ENCODE results near the gene KPNA1.

GRCh38 chr3:122530164-122530563, 15.4 kb upstream of the KPNA1 start:
- TF ChIP-seq NANOG (IDR thresholded peaks at IDR 0.05; ENCODE audit: borderline replicate concordance) (no peak), REST (IDR thresholded peaks at IDR 0.05; ENCODE audit: unreplicated experiment) (no peak), CTCF (conservative IDR thresholded peaks at IDR 0.05; ENCODE audit: low read depth in 2 of 2) (no peak), POLR2AphosphoS5 (IDR thresholded peaks at IDR 0.05; ENCODE audit: low read depth) (no peak), EZH2 (IDR thresholded peaks at IDR 0.05; ENCODE audit: low read depth, unreplicated experiment) (no peak), ZNF114 (CRISPR knock-in tag; IDR thresholded peaks at IDR 0.05) (no peak), CREB1 (CRISPR knock-in tag; IDR thresholded peaks at IDR 0.05; ENCODE audit: low read depth) (no peak), EZH2phosphoT487 (IDR thresholded peaks at IDR 0.05; ENCODE audit: unreplicated experiment) (no peak), JUNB (IDR thresholded peaks at IDR 0.05; ENCODE audit: unreplicated experiment) (no peak), ETS1 (IDR thresholded peaks at IDR 0.05) (no peak), ZNF331 (CRISPR knock-in tag; IDR thresholded peaks at IDR 0.05; ENCODE audit: low read depth) (no peak)

All from GM23338 (cell line).